ENCODE measurements around the gene CD93. TPM values are rescaled to one million over a fixed set of nuclear protein-coding genes. Genes with fewer than 3 reads are reported as not detected.

CD93 gene
- total and polyA plus RNA-seq, 12 donors: 12.7 to 85.0 (median 35.2) TPM

DNA sequence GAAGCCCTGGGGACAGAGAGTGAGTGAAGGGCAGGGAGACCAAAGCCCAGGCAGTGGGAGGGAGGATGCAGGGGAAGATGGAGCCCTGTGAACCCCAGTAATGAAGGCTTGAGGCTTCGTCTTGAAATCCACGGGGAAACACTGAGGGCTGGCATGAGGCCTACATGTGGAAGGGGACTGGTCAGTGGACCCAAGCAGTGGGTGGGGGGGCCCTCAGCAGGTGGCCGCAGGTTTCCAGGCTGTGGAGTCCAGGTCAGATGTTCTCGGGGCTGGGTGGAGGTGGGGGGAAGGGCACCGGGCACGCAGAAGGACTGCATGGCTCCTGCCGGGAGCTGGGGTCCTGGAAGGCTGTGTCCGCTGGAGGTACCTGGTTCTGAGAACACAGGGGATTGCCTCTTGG, 2.7 kb upstream of the CD93 start:
- peaks cover 12 to 54% (median 38%) of the 10 kb centered on the region in 9 donors for H3K4me1 ChIP-seq
- intact Hi-C loops (cut with DNase I): loop anchor here in 3 of 10 donors (5.0 kb wide), 3 partner anchors 37 to 53 kb away; no protein-coding TSS in a partner anchor
- TF ChIP-seq, protein P1, sequence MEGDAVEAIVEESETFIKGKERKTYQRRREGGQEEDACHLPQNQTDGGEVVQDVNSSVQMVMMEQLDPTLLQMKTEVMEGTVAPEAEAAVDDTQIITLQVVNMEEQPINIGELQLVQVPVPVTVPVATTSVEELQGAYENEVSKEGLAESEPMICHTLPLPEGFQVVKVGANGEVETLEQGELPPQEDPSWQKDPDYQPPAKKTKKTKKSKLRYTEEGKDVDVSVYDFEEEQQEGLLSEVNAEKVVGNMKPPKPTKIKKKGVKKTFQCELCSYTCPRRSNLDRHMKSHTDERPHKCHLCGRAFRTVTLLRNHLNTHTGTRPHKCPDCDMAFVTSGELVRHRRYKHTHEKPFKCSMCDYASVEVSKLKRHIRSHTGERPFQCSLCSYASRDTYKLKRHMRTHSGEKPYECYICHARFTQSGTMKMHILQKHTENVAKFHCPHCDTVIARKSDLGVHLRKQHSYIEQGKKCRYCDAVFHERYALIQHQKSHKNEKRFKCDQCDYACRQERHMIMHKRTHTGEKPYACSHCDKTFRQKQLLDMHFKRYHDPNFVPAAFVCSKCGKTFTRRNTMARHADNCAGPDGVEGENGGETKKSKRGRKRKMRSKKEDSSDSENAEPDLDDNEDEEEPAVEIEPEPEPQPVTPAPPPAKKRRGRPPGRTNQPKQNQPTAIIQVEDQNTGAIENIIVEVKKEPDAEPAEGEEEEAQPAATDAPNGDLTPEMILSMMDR (IDR thresholded peaks at IDR 0.05): no peak
- DNase-seq: no peak
- no peak for ATAC-seq
- no peaks in the 10 kb centered on the region for H3K9me3 ChIP-seq
- no peaks in the 10 kb centered on the region for H3K27me3 ChIP-seq
- no peak overlapping the region for H3K4me3 ChIP-seq
- H3K36me3 ChIP-seq: no peaks in the 10 kb centered on the region
- H3K27ac ChIP-seq: no peak overlapping the region
- WGBS, 2 donors: 94 to 97% methylated on average over 8 of the region's 8 CpGs

DNA sequence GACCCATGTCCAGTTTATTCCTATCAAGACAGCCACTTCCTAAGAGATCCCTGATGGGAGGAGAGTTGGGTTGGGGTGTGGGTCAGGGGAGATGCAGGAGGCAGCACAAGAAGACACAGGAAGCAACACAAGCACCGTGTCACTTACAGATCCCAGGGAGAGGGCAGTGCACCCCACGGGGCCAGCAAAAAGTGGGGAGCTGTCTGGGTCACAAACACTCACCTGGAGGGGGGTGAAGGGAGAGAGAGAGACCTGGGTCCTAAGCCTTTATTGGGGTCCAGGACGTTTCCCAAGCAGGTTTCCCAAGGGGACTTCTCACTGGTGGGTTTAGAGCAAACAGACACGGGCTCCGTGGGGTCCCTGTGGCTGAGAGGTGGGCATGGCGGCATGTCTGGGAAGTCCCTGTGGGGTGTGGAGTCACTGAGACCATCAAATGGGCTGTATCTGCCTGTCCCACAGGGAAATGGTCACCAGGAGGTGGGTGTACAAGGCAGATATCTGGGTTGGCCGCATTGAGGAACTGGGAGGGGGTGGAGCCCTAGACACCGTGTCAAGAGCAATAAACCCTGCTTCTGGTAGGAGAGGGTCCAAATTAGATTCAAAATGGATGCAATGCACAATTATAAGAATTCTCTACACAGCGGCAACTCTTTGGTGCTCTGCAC, 1.6 kb upstream of the CD93 start:
- no peaks in the 10 kb centered on the region for H3K9me3 ChIP-seq
- no peaks in the 10 kb centered on the region for H3K27me3 ChIP-seq
- ATAC-seq (no peak), DNase-seq (no peak)
- H3K36me3 ChIP-seq: peaks cover 0 to 4% (median 0%) of the 10 kb centered on the region in 9 donors
- intact Hi-C loops (cut with DNase I): loop anchor here in 3 of 10 donors (5.0 kb wide), 3 partner anchors 35 to 55 kb away; no protein-coding TSS in a partner anchor
- 69 to 77% methylated on average over 9 of the region's 9 CpGs for whole genome bisulfite sequencing, 2 donors
- H3K27ac ChIP-seq: peak overlapping the region; percentile 91 to 99 (median 97)
- H3K4me3 ChIP-seq: no peak overlapping the region
- TF ChIP-seq, protein P1 (IDR thresholded peaks at IDR 0.05): no peak
- H3K4me1 ChIP-seq: peaks cover 12 to 49% (median 32%) of the 10 kb centered on the region in 9 donors

DNA sequence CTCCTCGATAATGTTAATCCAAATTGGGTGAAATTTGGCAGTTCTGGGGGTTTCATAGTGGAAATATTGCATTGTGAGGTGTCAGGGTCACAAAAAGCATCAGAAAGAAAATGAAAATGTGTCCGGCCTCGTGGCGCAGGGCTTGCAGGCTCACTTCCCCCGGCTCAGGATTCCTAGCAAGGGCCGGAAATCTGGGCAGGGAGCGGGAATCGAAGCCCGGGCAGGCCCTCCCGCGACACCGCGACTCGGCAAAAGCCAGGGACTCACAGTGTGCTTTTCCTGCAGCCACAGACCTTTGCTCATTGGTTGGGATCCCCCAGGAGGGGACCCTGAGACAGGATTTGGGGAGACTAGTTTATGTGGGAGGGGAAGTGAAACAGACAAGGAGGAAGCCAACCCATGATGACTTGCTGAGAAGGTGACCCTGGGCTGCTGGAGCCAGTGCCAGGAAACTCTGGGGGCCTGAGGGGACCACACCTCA, 847 bp upstream of the CD93 start:
- Histone ChIP-seq H3K27me3 (no peaks in the 10 kb centered on the region), H3K36me3 (peaks cover 0 to 9% (median 0%) of the 10 kb centered on the region in 9 donors), H3K27ac (peak overlapping the region; percentile 91 to 99 (median 97)), H3K4me1 (peaks cover 4 to 47% (median 27%) of the 10 kb centered on the region in 9 donors), H3K4me3 (peak overlapping the region in 8 of 10 donors; percentile 1 to 73 (median 60)), H3K9me3 (no peaks in the 10 kb centered on the region)
- WGBS, 2 donors: 46 to 60% methylated on average over 14 of the region's 14 CpGs
- peak; percentile 64 to 78 for DNase-seq
- peak; percentile 24 to 62 (median 48) for ATAC-seq
- intact Hi-C loops (cut with DNase I): loop anchor here in 3 of 10 donors (1.0 to 5.0 kb wide), 4 partner anchors 17 to 55 kb away; no protein-coding TSS in a partner anchor
- TF ChIP-seq, protein P1 (IDR thresholded peaks at IDR 0.05): no peak

DNA sequence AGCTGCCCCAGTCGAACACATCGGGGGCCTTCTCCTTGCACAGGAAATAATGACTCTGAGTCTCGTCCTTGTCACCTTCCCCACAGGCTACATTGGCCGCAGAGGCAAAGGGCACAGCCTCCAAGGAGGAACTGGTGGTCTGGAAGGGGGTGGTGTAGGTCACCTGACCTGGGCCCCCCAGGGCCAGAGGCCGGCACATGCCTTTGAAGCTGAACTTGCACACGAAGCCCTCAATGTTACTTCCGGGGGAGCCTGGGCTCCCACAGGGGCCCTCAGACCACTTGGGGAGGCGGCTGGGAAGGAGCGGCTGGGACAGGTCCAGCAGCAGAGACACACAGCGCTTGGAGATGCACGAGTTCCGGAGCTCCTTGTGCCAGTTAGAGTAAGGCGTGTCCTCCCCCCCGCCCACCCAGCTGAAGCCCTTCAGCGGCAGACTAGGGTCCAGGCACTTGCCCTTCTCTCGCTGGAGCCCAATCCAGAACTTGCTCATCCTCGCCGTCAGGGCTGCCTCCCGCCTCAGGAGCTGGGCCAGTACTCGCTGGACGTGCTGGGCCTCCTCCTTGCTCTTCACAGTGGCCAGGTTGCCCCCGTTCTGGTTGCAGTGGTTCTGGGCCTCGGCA, 578 bp downstream of the CD93 start:
- Histone ChIP-seq H3K4me3 (peak overlapping the region; percentile 47 to 73 (median 58)), H3K27ac (peak overlapping the region; percentile 91 to 99 (median 97)), H3K4me1 (peaks cover 0 to 52% (median 40%) of the 10 kb centered on the region in 9 donors), H3K27me3 (no peaks in the 10 kb centered on the region), H3K9me3 (no peaks in the 10 kb centered on the region), H3K36me3 (peaks cover 0 to 23% (median 0%) of the 10 kb centered on the region in 9 donors)
- intact Hi-C loops (cut with DNase I): loop anchor here in 3 of 10 donors (1.0 to 5.0 kb wide), 4 partner anchors 19 to 57 kb away; no protein-coding TSS in a partner anchor
- TF ChIP-seq, protein P1 (IDR thresholded peaks at IDR 0.05): no peak
- peak in 1 of 2 donors; percentile 33 for DNase-seq
- WGBS, 2 donors: 57 to 71% methylated on average over 23 of the region's 23 CpGs
- ATAC-seq: peak in 7 of 8 donors; percentile 1 to 12 (median 5)
